MM.1S (cell line): Measurements from ENCODE around the gene PCED1B.
"Not testable (repeated sequence)": the region's sequence is repeated elsewhere in the genome, so short reads cannot be mapped to it uniquely, and the experiment has no call there.

Experiments used
- DNase-seq: peaks from one replicate; pipeline ENCODE4 v3.0.0-alpha.2; 2015
- H2AFZ ChIP-seq: fragments of 300-600 bp; sonication (generic); 2 replicates; pipeline ENCODE4 v1.6.0; 2016; ENCODE audit warnings: antibody characterized with exemption, low read length
- H3F3A ChIP-seq: fragments of 300-600 bp; sonication (generic); 2 replicates; pipeline ENCODE4 v1.6.1; 2016; ENCODE audit warnings: mild to moderate bottlenecking, antibody characterized with exemption, low read length, moderate library complexity, mixed read lengths; ENCODE audit not compliant: insufficient read depth
- H3K27ac ChIP-seq: fragments of 300-600 bp; sonication (generic); 2 replicates; pipeline ENCODE4 v1.5.1; 2016; ENCODE audit warnings: mild to moderate bottlenecking, low read length
- H3K27me3 ChIP-seq: fragments of 300-600 bp; sonication (generic); replicated peaks from 2 replicates; pipeline ENCODE4 v1.6.0; 2016; ENCODE audit warnings: low read length; ENCODE audit not compliant: insufficient read depth
- H3K36me3 ChIP-seq: fragments of 300-600 bp; sonication (generic); replicated peaks from 2 replicates; pipeline ENCODE4 v1.6.1; 2016; ENCODE audit warnings: mild to moderate bottlenecking, low read length, mixed read lengths; ENCODE audit not compliant: insufficient read depth
- H3K4me1 ChIP-seq: fragments of 300-600 bp; sonication (generic); 2 replicates; pipeline ENCODE4 v1.6.1; 2016; ENCODE audit warnings: low read length, mixed read lengths
- H3K4me2 ChIP-seq: fragments of 300-600 bp; sonication (generic); 2 replicates; pipeline ENCODE4 v1.6.0; 2016; ENCODE audit warnings: low read depth, low read length
- H3K4me3 ChIP-seq: fragments of 300-600 bp; sonication (generic); 2 replicates; pipeline ENCODE4 v1.5.1; 2016; ENCODE audit warnings: low read length, mixed read lengths
- H3K79me2 ChIP-seq: fragments of 300-600 bp; sonication (generic); 2 replicates; pipeline ENCODE4 v1.6.1; 2016; ENCODE audit warnings: mixed run types, low read length, mixed read lengths
- H3K9ac ChIP-seq: fragments of 300-600 bp; sonication (generic); 2 replicates; pipeline ENCODE4 v1.6.1; 2016; ENCODE audit warnings: low read length, mixed read lengths
- H3K9me2 ChIP-seq: fragments of 300-600 bp; sonication (generic); replicated peaks from 2 replicates; pipeline ENCODE4 v1.6.1; 2016; ENCODE audit warnings: mild to moderate bottlenecking, low read length, mixed read lengths; ENCODE audit not compliant: insufficient read depth
- H3K9me3 ChIP-seq: fragments of 300-600 bp; sonication (generic); replicated peaks from 2 replicates; pipeline ENCODE4 v1.6.1; 2016; ENCODE audit warnings: mild to moderate bottlenecking, low read length, mixed read lengths; ENCODE audit not compliant: insufficient read depth
- H4K20me1 ChIP-seq: fragments of 300-600 bp; sonication (generic); 2 replicates; pipeline ENCODE4 v1.6.1; 2016; ENCODE audit warnings: mild to moderate bottlenecking, low read length, moderate library complexity, mixed read lengths; ENCODE audit not compliant: insufficient read depth
- EZH2 ChIP-seq: fragments of 300-600 bp; sonication (generic); optimal IDR thresholded peaks from 2 replicates; pipeline ENCODE3; 2017; ENCODE audit warnings: low read depth, mild to moderate bottlenecking, antibody characterized with exemption, low read length, mixed read lengths
- EZH2phosphoT487 ChIP-seq: fragments of 300-600 bp; sonication (generic); IDR thresholded peaks from 2 replicates; pipeline ENCODE4 v1.6.1; 2018; ENCODE audit warnings: antibody characterized with exemption, low read length
- TF ChIP-seq, protein P1 (sequence below): fragments of 300-600 bp; sonication (generic); IDR thresholded peaks from 2 replicates; pipeline ENCODE4 v1.5.1; 2016; ENCODE audit warnings: antibody characterized with exemption, low read length, mixed read lengths

The PCED1B gene

DNA sequence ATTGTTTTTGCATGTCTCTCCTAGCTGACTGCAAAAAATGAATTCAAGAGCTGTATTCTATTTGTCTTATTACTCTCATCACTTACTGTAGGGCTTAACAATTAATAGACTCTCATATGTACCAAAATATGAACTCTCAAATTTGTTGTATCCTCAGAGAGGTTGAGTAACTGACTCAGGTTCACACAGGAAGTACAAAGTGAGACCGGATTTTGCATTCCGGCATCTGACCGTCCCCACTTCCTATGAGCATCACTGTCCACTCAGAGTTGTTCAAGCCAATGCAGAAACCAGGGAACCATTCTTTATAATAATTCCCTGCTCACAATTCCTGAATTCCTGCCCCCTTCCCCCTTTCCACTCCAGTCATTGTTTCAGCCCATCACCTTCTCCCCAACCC, 113.6 kb downstream of the PCED1B start:
- TF ChIP-seq EZH2phosphoT487 (no peak), EZH2 (no peak)
- TF ChIP-seq, protein P1, sequence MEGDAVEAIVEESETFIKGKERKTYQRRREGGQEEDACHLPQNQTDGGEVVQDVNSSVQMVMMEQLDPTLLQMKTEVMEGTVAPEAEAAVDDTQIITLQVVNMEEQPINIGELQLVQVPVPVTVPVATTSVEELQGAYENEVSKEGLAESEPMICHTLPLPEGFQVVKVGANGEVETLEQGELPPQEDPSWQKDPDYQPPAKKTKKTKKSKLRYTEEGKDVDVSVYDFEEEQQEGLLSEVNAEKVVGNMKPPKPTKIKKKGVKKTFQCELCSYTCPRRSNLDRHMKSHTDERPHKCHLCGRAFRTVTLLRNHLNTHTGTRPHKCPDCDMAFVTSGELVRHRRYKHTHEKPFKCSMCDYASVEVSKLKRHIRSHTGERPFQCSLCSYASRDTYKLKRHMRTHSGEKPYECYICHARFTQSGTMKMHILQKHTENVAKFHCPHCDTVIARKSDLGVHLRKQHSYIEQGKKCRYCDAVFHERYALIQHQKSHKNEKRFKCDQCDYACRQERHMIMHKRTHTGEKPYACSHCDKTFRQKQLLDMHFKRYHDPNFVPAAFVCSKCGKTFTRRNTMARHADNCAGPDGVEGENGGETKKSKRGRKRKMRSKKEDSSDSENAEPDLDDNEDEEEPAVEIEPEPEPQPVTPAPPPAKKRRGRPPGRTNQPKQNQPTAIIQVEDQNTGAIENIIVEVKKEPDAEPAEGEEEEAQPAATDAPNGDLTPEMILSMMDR, result no peak
- Histone ChIP-seq H3K4me3 (no peak overlapping the region), H2AFZ (no peak overlapping the region), H3K4me1 (peaks cover 4% of the 10 kb centered on the region; the same call in 1 of the 2 replicates), H3K79me2 (no peaks in the 10 kb centered on the region), H3K36me3 (no peaks in the 10 kb centered on the region), H3K27ac (no peak overlapping the region), H3F3A (no peaks in the 10 kb centered on the region), H3K9ac (no peak overlapping the region), H4K20me1 (no peaks in the 10 kb centered on the region), H3K9me3 (no peaks in the 10 kb centered on the region), H3K9me2 (no peaks in the 10 kb centered on the region), H3K4me2 (no peak overlapping the region), H3K27me3 (no peaks in the 10 kb centered on the region)
- no peak for DNase-seq

DNA sequence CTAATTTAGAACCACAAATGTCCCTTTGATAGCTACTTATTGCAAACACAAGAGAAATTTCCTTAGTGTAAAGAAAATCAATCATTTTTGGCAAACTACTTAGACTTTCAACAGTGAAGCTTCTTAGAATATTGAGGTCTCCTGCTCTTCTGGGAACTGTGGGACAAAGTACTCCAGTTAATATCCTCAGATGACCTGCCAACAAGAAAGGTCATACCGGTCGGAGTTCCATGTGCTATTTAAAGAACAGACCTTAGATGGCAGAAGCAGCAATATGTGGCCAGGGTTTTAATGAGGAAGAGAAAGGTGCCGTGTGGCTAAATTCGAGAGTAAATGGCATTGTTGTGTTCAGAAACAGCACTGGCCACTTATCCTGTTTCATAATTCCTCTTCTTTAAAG, 115.1 kb downstream of the PCED1B start:
- Histone ChIP-seq H3K9me2 (no peaks in the 10 kb centered on the region), H3K27me3 (no peaks in the 10 kb centered on the region), H3K4me3 (no peak overlapping the region), H3K79me2 (no peaks in the 10 kb centered on the region), H3K9ac (no peak overlapping the region), H3K9me3 (no peaks in the 10 kb centered on the region), H3F3A (no peaks in the 10 kb centered on the region), H3K4me1 (peaks cover 4% of the 10 kb centered on the region; the same call in 1 of the 2 replicates), H2AFZ (no peak overlapping the region), H3K4me2 (no peak overlapping the region), H3K36me3 (no peaks in the 10 kb centered on the region), H3K27ac (no peak overlapping the region), H4K20me1 (no peaks in the 10 kb centered on the region)
- DNase-seq, result peak; percentile 19
- TF ChIP-seq EZH2phosphoT487 (no peak), EZH2 (no peak)
- TF ChIP-seq, protein P1, result no peak

DNA sequence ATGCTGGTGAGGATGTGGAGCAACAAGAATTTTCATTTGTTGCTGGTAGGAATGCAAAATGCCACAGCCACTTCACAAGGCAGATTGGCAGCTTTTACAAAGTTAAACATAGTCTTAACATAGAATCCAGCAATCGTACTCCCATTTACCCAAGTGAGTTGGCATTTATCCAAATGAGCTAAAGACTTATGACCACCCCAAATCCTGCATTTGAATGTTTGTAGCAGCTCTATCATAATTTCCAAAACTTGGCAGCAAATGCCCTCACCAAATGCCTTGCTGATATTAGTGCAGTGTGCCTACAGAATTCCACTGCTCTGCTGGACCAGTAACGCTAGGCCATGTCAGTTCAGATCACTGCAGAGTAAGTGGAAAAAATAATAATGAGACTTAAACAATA, 121.0 kb downstream of the PCED1B start:
- no peak for DNase-seq
- H3F3A ChIP-seq, result no peaks in the 10 kb centered on the region
- H3K27me3 ChIP-seq, result no peaks in the 10 kb centered on the region
- no peak overlapping the region for H3K9ac ChIP-seq
- H2AFZ ChIP-seq, result no peak overlapping the region
- H3K27ac ChIP-seq, result no peak overlapping the region
- no peaks in the 10 kb centered on the region for H3K9me3 ChIP-seq
- H4K20me1 ChIP-seq, result no peaks in the 10 kb centered on the region
- no peaks in the 10 kb centered on the region for H3K79me2 ChIP-seq
- H3K4me3 ChIP-seq, result no peak overlapping the region
- no peak overlapping the region for H3K4me2 ChIP-seq
- no peaks in the 10 kb centered on the region for H3K9me2 ChIP-seq
- H3K4me1 ChIP-seq, result no peaks in the 10 kb centered on the region
- H3K36me3 ChIP-seq, result no peaks in the 10 kb centered on the region
- TF ChIP-seq EZH2phosphoT487 (no peak), EZH2 (no peak)
- TF ChIP-seq, protein P1, result no peak

DNA sequence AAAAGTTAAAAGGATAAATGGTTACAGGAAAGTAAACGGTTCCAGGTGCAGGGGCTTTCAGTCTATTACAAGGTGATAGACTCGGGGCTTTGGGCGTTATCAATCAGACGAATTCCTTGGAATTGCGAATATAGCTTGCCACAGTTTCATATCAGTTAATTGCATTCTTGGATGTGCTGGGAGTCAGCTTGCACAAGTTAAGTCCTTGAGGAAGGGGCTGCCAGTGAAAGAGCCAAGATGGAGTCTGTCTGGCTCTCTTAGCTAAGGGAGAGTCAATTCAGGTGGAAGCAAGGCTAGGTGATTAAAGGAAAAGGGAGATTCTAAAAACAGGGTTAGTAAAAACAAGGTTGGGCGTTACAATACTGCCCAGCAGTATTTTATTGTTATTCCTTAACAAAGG, 121.8 kb downstream of the PCED1B start:
- not testable (repeated sequence) for H3K9me3 ChIP-seq, DNase-seq, H3K36me3 ChIP-seq, H3F3A ChIP-seq, H3K27me3 ChIP-seq, H3K4me2 ChIP-seq, H2AFZ ChIP-seq, H3K27ac ChIP-seq, H3K9me2 ChIP-seq, H3K4me1 ChIP-seq, H3K4me3 ChIP-seq, H3K79me2 ChIP-seq, H4K20me1 ChIP-seq, H3K9ac ChIP-seq
